HG02610 (cell line): ENCODE measurements around the gene FIGLA.
"Not testable (repeated sequence)": the region's sequence is repeated elsewhere in the genome, so short reads cannot be mapped to it uniquely, and the experiment has no call there.

Experiments
- ATAC-seq: cut with Tn5 transposase; IDR thresholded peaks from one replicate; pipeline ENCODE4 v1.9.1; 2021; ENCODE audit warnings: mild to moderate bottlenecking, moderate library complexity; ENCODE audit not compliant: unreplicated experiment

The FIGLA gene

DNA sequence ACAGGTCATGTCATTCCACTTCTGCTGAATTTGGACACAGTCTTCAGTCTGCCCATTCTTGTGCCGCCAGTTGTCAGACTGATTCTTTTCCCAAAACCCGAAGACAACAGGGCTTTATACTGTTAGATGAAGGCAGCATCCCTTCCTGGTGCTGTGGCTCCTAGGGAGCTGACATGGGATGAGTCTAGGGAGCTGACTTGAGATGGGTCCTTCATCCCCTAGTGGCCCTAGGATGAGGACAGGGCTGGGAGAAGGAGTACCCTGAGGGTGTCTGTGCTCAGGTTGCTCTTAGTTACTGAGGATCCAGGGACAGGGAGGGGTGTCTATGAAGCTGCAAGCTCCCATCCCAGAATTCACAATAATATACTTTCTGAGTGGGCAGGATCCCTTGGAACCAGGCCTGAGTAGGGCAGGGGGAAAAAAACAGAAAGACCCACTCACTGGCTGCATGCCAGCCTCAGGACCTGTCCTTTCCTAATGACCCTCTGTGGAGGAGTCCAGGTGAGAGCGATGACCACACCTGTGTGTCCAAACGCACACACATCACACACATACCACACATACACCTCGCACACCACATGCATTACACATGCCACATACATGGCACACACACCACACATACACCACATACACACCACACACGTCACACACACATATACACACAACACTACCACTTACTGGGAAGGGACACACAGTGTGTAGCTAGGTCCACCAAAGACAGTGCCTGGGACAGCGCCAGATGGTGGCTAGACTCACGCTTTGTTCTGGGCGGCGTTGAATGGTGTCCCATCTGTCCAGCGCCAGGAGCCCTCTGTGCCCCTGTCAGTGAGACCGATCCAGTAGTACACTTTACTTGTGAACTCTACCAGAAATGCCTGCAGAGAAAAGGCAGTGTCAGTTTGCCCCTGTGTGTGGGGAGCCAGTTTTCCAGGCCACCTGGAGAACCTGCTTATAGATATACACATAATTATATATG lies 18.8 kb upstream of the FIGLA start:
- ATAC-seq: no peak

- no peak for ATAC-seq
These were observed 17.3 kb upstream of the FIGLA start for GRCh38 chr2:70807828-70808118.

DNA sequence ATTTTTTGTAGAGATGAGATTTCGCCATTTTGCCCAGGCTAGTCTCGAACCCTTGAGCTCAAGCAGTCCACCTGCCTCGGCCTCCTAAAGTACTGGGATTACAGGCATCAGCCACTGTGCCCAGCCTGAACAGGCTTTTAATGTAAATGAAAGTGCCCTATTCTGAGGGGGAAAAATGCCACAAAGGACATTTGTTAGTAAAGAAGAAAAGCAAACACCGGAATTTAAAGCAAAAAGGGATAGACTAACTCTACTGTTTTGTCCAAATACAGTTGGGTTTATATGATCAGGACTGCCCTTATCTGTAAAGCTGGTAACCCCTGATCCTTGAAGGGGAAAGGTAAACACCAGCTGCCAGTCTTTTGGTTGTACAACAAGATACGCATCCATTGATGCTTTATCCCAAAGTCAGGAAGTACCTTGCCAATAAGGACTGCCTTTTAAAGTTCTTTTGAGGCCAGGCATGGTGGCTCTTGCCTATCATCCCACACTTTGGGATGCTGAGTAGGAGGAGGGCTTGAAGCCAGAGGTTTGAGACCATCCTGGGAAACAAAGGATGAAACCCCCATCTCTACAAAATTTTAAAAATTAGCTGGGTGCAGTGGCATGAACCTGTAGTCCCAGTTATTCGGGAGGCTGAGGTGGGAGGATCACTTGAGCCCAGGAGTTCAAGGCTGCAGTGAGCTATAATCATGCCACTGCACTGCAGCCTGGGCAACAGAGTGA lies 16.8 kb upstream of the FIGLA start:
- ATAC-seq: no peak

DNA sequence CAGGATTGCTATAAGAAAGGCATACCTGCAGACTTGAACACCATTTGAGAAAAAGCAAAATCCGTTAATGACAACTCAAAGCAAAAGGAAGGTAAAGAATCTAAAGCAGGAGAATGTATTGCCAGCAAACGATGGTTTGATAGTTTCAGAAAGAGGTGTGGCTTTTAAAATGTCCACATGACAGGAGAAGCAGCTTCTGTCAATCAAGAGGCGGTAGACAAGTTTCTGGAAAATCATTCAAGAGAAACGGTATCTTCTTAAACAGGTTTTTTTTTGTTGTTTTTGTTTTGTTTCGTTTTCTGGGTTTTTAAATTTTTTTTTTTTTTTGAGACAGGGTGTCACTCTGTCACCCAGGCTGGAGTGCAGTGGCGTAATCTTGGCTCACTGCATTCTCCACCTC lies 16.2 kb upstream of the FIGLA start:
- no peak for ATAC-seq

DNA sequence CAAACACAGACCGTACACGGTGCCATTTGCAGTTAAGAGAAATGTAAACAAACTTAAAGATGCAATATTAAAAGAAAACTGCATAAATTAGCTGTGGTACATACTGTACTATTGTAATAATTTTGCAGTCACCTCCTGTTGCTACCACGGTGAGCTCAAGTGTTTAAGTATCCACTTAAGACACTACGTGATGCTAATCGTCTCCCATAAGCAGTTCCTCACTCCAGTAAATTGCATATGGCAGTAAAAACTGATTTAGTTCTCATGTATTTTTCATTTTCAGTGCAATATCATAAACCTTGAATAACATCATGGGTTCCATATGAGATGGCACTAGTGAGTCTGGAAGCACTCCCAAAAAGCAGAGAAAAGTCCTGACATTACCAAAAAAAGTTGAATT lies 15.6 kb upstream of the FIGLA start:
- ATAC-seq: no peak

DNA sequence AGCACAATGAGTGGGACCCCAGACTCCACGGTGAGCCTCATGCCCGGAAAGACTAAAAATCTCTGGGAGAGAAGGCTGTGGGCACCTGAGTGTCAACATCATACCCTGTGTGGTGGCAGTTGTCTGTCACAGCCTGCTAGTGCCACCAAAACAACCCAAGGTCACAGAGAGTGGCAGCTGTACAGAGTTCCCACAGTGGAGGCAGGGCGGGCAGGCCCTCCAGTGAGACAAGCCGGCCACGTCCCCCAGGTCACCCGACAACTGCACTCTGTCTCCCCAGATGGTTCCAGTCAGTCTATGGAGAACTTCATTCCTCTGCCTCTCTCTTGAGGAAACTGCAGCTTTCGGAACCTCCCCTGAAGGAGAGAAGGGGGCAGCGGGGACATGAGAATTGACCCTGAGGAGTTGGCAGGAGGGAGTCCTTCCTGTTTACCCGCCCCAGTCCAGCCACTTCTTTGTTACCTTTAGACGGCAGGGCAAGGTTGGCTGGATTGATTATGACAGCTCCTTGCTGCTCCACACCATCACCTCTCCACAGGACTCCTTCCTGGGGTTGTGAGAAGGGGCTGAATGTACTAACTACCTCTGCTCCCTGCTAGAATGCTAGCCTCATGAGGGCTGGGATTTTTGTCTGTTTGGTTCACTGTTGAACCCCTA lies 11.3 kb upstream of the FIGLA start:
- no peak for ATAC-seq

DNA sequence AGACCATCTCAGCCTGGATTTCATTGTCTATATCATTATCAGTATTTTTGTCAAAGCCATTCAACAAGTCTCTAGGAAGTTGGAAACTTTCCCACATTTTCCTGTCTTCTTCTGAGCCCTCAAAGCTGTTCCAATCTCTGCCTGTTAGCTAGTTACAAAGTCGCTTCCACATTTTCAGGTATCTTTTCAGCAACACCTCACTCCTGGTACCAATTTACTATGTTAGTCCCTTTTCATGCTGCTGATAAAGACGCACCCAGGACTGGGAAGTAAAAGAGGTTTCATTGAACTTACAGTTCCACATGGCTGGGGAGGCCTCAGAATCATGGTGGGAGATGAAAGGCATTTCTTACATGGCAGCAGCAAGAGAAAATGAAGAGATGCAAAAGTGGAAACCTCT lies 9.3 kb upstream of the FIGLA start:
- ATAC-seq: no peak

- not testable (repeated sequence) for ATAC-seq
These were observed 7.6 kb upstream of the FIGLA start for GRCh38 chr2:70797996-70798395.

DNA sequence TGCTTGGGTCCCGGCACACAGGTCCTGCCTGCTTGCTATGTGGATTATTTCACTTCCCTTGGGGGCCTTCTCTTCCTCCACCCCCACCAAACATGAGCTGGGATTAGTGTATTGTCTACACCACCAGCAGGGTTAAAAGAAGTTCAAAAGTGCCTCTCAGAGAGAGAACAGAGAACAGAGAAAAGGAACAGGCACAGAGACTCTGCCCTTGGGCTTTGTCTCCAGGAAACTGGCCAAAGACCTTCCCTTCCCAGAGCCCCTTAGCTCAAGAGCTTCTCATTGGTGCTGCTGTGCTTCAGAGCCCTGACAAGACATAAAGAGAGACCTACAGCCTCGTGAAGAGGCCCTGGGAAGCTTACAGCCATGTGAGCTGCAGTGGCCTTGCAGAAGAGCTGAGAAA lies 7.1 kb upstream of the FIGLA start:
- ATAC-seq: no peak

DNA sequence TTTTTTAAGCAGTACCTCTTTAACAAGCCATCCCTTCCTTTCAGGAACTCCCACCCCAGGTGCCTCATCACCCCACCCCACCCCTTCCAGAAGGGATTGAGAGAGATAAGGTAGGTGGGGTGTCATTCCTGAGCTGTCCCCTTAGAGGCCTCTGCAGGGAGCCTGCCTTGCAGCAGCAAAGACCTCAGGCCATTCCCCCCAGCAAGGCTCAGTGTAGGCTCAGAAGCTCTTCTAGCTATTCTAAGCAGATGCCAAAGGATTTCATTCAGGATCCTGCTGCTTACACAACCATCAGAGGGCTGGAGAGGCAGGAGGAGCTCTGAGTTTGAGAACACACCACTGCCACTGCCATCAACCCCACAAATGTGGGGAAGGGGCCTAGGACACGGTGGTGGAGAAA lies 5.8 kb upstream of the FIGLA start:
- ATAC-seq: no peak

DNA sequence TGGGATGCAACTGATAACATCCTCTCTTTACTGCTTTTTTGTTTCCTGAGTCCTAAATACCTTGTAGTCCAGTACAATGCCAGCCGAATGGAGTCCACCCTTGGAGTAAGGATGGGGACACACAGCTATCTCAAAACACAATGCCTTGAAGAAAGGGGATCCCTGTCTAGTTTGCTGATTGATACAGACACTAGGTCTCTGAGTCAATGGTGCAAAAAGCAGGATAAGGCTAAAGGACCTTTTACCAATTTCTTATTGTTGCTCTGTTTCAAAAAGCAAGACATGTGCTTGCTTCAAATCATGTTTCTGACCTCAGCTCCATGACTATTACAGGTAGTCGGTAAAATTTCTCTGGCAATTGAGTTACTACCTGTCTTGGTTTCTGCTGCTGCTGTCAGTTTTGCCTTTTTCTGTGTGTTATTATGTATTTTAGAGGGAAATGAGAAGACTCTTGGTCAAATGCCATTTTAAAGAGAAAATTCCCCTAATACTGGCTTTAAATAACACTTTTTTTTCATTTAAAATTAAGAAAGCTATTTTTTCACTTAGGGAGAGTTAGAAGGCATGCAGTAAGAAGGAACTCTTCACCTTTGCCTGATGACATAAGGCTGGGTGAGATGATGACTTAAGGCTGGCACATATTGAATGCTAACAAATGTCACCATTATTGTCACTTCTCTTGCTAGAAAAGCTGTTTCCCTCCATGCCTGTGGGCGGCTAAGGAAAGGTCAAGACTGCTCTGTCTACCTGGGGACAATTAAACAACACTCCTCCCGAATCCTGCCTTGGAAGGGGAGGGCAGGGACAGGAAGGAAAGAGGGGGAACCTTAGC lies 4.9 kb upstream of the FIGLA start:
- no peak for ATAC-seq

- no peak for ATAC-seq
These were observed 3.0 kb upstream of the FIGLA start for GRCh38 chr2:70793450-70793849.

DNA sequence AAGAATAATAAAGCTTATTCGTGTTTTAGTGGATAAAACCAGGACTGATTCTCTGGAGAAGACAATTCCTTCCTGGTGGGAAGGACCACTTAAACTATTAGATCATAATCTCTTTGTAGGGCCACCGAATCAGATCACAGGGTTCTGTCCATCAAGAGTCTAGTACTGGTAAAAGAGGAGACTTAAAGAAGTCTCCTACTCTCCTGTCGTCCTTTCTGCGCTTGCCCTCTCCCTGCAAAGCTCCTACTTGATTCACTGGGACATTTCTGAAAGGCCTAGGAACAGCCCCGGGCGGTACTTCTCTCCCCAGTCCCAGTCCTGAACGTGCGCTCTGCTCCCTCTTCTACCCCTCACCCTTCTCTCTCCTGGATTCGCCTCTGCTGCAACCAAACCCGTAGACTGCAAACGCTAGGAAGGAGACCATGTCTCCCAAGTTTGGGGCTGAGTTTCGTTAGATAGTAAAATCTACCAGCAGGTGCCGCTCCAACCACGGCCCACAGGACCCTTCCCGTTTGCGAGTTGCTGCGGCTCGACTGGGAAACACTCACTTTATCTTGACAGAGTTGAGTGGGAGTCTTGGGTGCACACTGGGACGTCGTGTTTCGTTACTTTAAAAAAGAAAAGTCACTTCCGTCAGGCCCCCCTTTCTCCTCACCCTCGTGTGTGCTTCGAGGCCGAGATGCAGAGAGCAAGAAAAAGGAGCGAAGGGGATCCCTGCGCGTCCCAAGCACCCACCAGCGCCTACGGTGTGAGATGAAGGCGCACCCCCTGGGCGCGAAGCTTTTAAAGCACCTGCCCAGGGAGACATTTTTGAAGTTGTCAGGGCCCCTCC lies 923 bp downstream of the FIGLA start:
- ATAC-seq: no peak

DNA sequence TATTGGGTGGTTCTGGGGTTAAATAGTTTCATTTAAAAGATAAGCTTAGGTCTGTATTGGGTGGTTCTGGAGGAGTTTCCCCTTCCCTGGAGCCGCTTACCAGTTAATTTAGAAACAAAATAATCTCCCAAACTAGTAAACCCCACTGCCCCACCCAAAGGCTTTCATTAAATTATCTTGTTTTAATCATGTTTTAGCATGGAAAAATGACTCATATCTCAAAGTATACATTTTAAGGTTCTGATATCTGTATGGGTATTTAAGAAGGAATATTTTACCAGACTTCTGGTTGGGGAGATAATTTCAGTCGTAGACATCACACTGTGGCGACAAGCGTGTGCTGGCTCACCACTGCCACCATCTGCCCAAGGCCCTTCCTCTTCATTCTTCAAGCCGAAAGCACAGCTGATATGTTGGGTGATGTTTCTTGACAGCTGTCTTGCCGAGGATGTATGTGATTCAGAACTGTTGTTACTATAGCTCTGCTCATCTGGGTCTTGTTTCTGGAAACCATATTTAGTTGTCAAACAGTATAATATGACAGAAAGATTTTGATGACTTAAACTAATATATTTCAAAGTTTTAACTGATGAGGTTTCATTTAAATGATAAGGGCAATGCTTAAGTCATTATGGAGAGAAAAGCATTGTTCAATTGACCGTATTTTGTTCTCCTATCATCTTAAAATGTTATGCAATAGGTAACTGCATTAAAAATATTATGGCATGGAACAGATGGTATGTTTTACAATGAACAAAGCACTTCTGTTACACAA lies 5.1 kb downstream of the FIGLA start:
- no peak for ATAC-seq

- no peak for ATAC-seq
These were observed 6.1 kb downstream of the FIGLA start for GRCh38 chr2:70784320-70784719.

- no peak for ATAC-seq
These were observed 10.4 kb downstream of the FIGLA start for GRCh38 chr2:70779911-70780545.

DNA sequence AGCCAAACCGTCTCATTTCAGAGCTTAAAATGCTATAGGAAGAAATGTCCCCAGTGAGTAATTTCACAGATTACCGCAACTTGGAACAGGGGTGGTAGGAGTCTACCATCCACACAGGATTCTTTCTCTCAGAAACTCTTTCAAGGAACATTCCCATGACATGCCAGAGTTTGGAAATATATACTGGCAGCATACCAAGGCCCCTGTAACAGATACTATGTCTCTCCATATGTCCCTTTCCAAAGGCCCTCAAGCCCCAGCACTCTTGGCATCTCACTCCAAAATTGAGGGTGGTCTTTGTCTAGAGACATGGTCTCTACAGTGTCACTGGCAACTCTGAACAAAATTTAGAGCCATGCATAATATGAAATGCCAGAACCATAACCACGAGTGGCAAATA lies 11.0 kb downstream of the FIGLA start:
- no peak for ATAC-seq

DNA sequence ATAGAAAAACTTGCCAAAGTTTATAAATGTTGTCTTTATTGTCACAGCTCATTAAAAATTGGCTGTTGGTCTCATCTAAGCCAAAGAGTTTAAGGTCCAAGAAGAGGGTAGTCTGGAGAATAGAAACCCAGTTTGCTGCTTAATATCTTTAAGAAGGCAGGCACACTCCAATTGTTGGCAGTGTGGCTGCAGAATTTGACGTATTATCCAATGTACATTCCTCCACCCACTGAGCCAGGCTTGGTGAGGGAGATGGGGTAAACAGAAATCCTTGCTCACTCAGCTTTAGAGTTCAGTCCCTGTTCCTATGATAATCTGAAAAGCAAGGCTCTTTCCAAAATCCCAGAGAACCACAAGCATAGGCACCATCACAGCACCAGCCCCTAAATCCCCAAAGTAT lies 11.8 kb downstream of the FIGLA start:
- no peak for ATAC-seq

GRCh38 chr2:70777450-70777849 lies 13.0 kb downstream of the FIGLA start:
- no peak for ATAC-seq
